Lung (tissue), 12 donors: ENCODE measurements around the gene TFR2. TPM values are rescaled to one million over a fixed set of nuclear protein-coding genes. Genes with fewer than 3 reads are reported as not detected.

Experiments
- ATAC-seq: fragments of 200-7000 bp; cut with Tn5 transposase; one replicate; pipeline ENCODE4 v1.9.1; 2020; ENCODE audit warnings: moderate number of reproducible peaks; ENCODE audit not compliant: insufficient read depth, low FRiP score
- DNase-seq, 3 donors: peaks; one replicate each; pipeline ENCODE4 v3.0.0-alpha.2; 2013 to 2017
- H3K27ac ChIP-seq, 2 donors: one replicate each; pipeline ENCODE4 v1.5.1; 2013; ENCODE audit warnings: mild to moderate bottlenecking in 2 of 2, moderate library complexity in 2 of 2, control low read depth in 1 of 2, inconsistent platforms in 1 of 2, low read depth in 1 of 2, low read length in 1 of 2
- H3K27me3 ChIP-seq, 3 donors: one replicate each; pipeline ENCODE4 v1.5.1; 2013; ENCODE audit warnings: low read length in 2 of 3; ENCODE audit not compliant: control insufficient read depth in 3 of 3, insufficient read depth in 3 of 3
- H3K36me3 ChIP-seq, 4 donors: one replicate each; pipeline ENCODE4 v1.5.1; 2013; ENCODE audit warnings: low read length in 4 of 4, mild to moderate bottlenecking in 1 of 4, moderate library complexity in 1 of 4; ENCODE audit not compliant: control insufficient read depth in 4 of 4, insufficient read depth in 4 of 4
- H3K4me1 ChIP-seq, 5 donors: one replicate each; pipeline ENCODE4 v1.5.1; 2013; ENCODE audit warnings: low read length in 5 of 5, mild to moderate bottlenecking in 2 of 5, moderate library complexity in 1 of 5; ENCODE audit not compliant: control insufficient read depth in 5 of 5, insufficient read depth in 5 of 5
- H3K4me3 ChIP-seq: one replicate; pipeline ENCODE4 v1.5.1; 2013; ENCODE audit warnings: mild to moderate bottlenecking, control low read depth, moderate library complexity
- H3K9ac ChIP-seq, 2 donors: one replicate each; pipeline ENCODE4 v1.5.1; 2013; ENCODE audit warnings: low read length in 2 of 2, control low read depth in 1 of 2; ENCODE audit not compliant: insufficient read depth in 1 of 2
- H3K9me3 ChIP-seq, 4 donors: one replicate each; pipeline ENCODE4 v1.5.1; 2013; ENCODE audit warnings: low read length in 3 of 4, mild to moderate bottlenecking in 1 of 4, moderate library complexity in 1 of 4; ENCODE audit not compliant: control insufficient read depth in 4 of 4, insufficient read depth in 3 of 4
- WGBS, 2 donors: extraction: QIAGEN DNeasy Blood & Tissue Kit; methylation state at CpG; one replicate each; pipeline ENCODE4 v1.1.7; 2013; 5-methylcytosine and 5-hydroxymethylcytosine counted together
- polyA plus RNA-seq, 2 donors: library from polyadenylated mRNA; stranded (reverse); fragments of 200-250 nt; gene quantifications; one replicate each; pipeline ENCODE4 v1.2.1, GENCODE V29; 2013
- total RNA-seq, 2 donors: library from RNA; depleted of rRNA in 1 of 2; stranded (reverse); fragments of >200 nt in 1 of 2; gene quantifications; one replicate each; pipeline ENCODE4 v1.2.1, GENCODE V29; 2014 to 2021
- TF ChIP-seq, protein P1 (sequence below): IDR thresholded peaks from 2 replicates; pipeline ENCODE4 v1.5.1; 2012; ENCODE audit warnings: mild to moderate bottlenecking; ENCODE audit errors: control extremely low read depth, extremely low read depth
- donor health status: control.
- donor health status: control.
- donor health status: Bipolar disorder and iron deficiency.
- donor health status: healthy.
- donor health status: DM: yes; HTN: yes; CAD: no.

The TFR2 gene
- total and polyA plus RNA-seq, 4 donors: 0.33 to 2.1 (median 1.3) TPM

DNA sequence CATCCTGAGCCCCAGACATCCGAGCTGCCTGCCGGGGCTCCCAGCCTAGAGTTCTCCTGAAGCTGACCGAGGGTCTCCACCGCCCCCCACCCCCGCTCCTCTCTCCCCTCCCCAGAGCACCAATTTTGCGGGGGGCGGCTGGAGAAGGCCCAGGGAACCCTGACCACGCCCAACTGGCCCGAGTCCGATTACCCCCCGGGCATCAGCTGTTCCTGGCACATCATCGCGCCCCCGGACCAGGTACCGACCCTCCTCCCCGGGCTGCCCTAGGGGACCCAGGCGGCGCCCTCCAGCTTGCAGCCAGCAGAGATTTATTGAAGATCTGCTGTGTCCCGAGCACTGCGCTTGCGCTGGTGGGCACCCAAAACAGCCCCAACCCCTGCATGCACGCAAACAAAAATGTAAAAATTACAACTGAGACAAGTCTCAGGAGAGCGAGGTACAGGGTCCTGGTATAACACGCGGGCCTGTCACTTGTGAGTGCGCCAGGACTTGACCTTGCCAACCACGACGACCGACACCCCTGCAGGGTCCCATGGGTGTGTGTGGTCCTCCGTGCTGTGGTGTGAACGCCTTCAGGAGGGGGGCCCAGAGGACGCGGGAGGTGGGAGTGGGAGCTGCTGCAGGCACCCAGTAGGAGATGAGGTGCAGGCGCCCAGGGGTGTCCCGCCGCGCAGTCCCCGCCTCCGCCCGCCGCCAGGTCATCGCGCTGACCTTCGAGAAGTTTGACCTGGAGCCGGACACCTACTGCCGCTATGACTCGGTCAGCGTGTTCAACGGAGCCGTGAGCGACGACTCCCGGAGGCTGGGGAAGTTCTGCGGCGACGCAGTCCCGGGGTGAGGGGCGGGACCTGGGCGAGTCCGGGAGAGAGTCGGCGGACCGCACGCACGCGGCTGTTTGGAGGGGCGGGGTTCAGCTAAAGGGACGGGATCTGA is 36.1 kb downstream of the TFR2 start:
- Histone ChIP-seq H3K27me3 (no peaks in the 10 kb centered on the region), H3K9me3 (no peaks in the 10 kb centered on the region), H3K36me3 (peaks cover 0 to 7% (median 0%) of the 10 kb centered on the region in 4 donors), H3K27ac (peak overlapping the region; percentile 52 to 76), H3K4me3 (peak overlapping the region; percentile 50), H3K4me1 (peaks cover 0 to 31% (median 5%) of the 10 kb centered on the region in 5 donors), H3K9ac (no peak overlapping the region)
- DNase-seq (peak in 1 of 3 donors; percentile 31), ATAC-seq (no peak)
- 10 to 15% methylated on average over 59 to 68 of the region's 68 CpGs for WGBS, 2 donors
- TF ChIP-seq, protein P1, sequence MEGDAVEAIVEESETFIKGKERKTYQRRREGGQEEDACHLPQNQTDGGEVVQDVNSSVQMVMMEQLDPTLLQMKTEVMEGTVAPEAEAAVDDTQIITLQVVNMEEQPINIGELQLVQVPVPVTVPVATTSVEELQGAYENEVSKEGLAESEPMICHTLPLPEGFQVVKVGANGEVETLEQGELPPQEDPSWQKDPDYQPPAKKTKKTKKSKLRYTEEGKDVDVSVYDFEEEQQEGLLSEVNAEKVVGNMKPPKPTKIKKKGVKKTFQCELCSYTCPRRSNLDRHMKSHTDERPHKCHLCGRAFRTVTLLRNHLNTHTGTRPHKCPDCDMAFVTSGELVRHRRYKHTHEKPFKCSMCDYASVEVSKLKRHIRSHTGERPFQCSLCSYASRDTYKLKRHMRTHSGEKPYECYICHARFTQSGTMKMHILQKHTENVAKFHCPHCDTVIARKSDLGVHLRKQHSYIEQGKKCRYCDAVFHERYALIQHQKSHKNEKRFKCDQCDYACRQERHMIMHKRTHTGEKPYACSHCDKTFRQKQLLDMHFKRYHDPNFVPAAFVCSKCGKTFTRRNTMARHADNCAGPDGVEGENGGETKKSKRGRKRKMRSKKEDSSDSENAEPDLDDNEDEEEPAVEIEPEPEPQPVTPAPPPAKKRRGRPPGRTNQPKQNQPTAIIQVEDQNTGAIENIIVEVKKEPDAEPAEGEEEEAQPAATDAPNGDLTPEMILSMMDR: no peak

- DNase-seq: peak; percentile 75 to 81 (median 80)
- no peak overlapping the region for H3K9ac ChIP-seq
Measured at GRCh38 chr7:100604028-100604975, 37.0 kb downstream of the TFR2 start.

GRCh38 chr7:100603726-100604027 is 37.7 kb downstream of the TFR2 start:
- H3K4me3 ChIP-seq: peak overlapping the region; percentile 21
- H3K27ac ChIP-seq: peak overlapping the region; percentile 24 to 50
- ATAC-seq: no peak
- no peaks in the 10 kb centered on the region for H3K9me3 ChIP-seq
- no peaks in the 10 kb centered on the region for H3K27me3 ChIP-seq
- WGBS, 2 donors: 20 to 25% methylated on average over 10 of the region's 10 CpGs
- TF ChIP-seq, protein P1: no peak
- peak; percentile 39 to 62 (median 43) for DNase-seq
- H3K4me1 ChIP-seq: peaks cover 0 to 31% (median 5%) of the 10 kb centered on the region in 5 donors
- H3K36me3 ChIP-seq: peaks cover 0 to 7% (median 0%) of the 10 kb centered on the region in 4 donors
- no peak overlapping the region for H3K9ac ChIP-seq

More at GRCh38 chr7:100604028-100604975, 37.0 kb downstream of the TFR2 start:
- Histone ChIP-seq H3K9me3 (no peaks in the 10 kb centered on the region), H3K27ac (peak overlapping the region; percentile 52 to 76), H3K4me3 (peak overlapping the region; percentile 50), H3K36me3 (peaks cover 0 to 7% (median 0%) of the 10 kb centered on the region in 4 donors), H3K4me1 (peaks cover 0 to 31% (median 5%) of the 10 kb centered on the region in 5 donors), H3K27me3 (no peaks in the 10 kb centered on the region)
- peak; percentile 80 for ATAC-seq
- WGBS, 2 donors: 0 to 1% methylated on average over 53 to 70 of the region's 70 CpGs
- TF ChIP-seq, protein P1: no peak
